T-helper 1 cell (primary cell): ENCODE measurements around the gene DZIP3.
"Not testable (repeated sequence)": the region's sequence is repeated elsewhere in the genome, so short reads cannot be mapped to it uniquely, and the experiment has no call there.

Experiments used
- DNase-seq, 5 donors: peaks; one replicate each; pipeline ENCODE4 v3.0.0-alpha.2; 2012 to 2020

The DZIP3 gene

GRCh38 chr3:108602249-108602934, 12.9 kb downstream of the DZIP3 start:
- peak in 1 of 5 donors; percentile 8 for DNase-seq

GRCh38 chr3:108602935-108603294, 13.4 kb downstream of the DZIP3 start:
- DNase-seq: no peak

GRCh38 chr3:108603691-108604090, 14.2 kb downstream of the DZIP3 start:
- peak in 1 of 5 donors; percentile 15 for DNase-seq

- DNase-seq: no peak
Measured at GRCh38 chr3:108605028-108605427, 15.5 kb downstream of the DZIP3 start.

- DNase-seq: no peak
Measured at GRCh38 chr3:108605491-108605890, 16.0 kb downstream of the DZIP3 start.

- no peak for DNase-seq
Measured at GRCh38 chr3:108608750-108609149, 19.2 kb downstream of the DZIP3 start.

- DNase-seq: no peak
Measured at GRCh38 chr3:108610651-108611050, 21.1 kb downstream of the DZIP3 start.

GRCh38 chr3:108616090-108616489, 26.6 kb downstream of the DZIP3 start:
- not testable (repeated sequence) for DNase-seq

GRCh38 chr3:108620250-108620649, 30.7 kb downstream of the DZIP3 start:
- no peak for DNase-seq

GRCh38 chr3:108623504-108623903, 34.0 kb downstream of the DZIP3 start:
- no peak for DNase-seq

GRCh38 chr3:108629974-108630373, 40.5 kb downstream of the DZIP3 start:
- DNase-seq: no peak

- DNase-seq: no peak
Measured at GRCh38 chr3:108642526-108642925, 53.0 kb downstream of the DZIP3 start.

- no peak for DNase-seq
Measured at GRCh38 chr3:108645364-108645763, 55.8 kb downstream of the DZIP3 start.

- not testable (repeated sequence) for DNase-seq
Measured at GRCh38 chr3:108655664-108656063, 66.1 kb downstream of the DZIP3 start.

GRCh38 chr3:108661699-108662098, 72.2 kb downstream of the DZIP3 start:
- no peak for DNase-seq

- DNase-seq: peak in 4 of 5 donors; percentile 21 to 71 (median 42)
Measured at GRCh38 chr3:108662142-108662738, 72.7 kb downstream of the DZIP3 start.

- no peak for DNase-seq
Measured at GRCh38 chr3:108664266-108664665, 74.7 kb downstream of the DZIP3 start.

GRCh38 chr3:108667312-108667711, 77.8 kb downstream of the DZIP3 start:
- no peak for DNase-seq

GRCh38 chr3:108669208-108669607, 79.7 kb downstream of the DZIP3 start:
- DNase-seq: no peak

- DNase-seq: no peak
Measured at GRCh38 chr3:108672701-108673100, 83.2 kb downstream of the DZIP3 start.

GRCh38 chr3:108673988-108674661, 84.6 kb downstream of the DZIP3 start:
- no peak for DNase-seq

GRCh38 chr3:108677811-108678210, 88.3 kb downstream of the DZIP3 start:
- no peak for DNase-seq

- not testable (repeated sequence) for DNase-seq
Measured at GRCh38 chr3:108692286-108692685, 102.8 kb downstream of the DZIP3 start.

GRCh38 chr3:108698461-108698860, 108.9 kb downstream of the DZIP3 start:
- no peak for DNase-seq
